Keratinocyte (primary cell): ENCODE measurements around the gene GRAMD1B. TPM values are rescaled to one million over a fixed set of nuclear protein-coding genes. Genes with fewer than 3 reads are reported as not detected.

Experiments
- DNase-seq: peaks from one replicate; pipeline ENCODE4 v3.0.0-alpha.2; 2011; ENCODE audit warnings: low read depth, missing footprints, low spot score
- FAIRE-seq: peaks from 2 replicates; lab custom pipeline; 2011; peaks lifted over from hg19 to GRCh38; lab: Jason Lieb, UNC
- H2AFZ ChIP-seq: 2 replicates; pipeline ENCODE4 v1.6.0; 2012; ENCODE audit warnings: low read length, control low read depth, inconsistent platforms; ENCODE audit not compliant: control insufficient read depth
- H3K27ac ChIP-seq: 2 replicates; pipeline ENCODE4 v1.5.1; 2011; ENCODE audit warnings: low read length; ENCODE audit not compliant: control insufficient read depth, insufficient read depth
- H3K27me3 ChIP-seq: 3 replicates; pipeline ENCODE4 v1.6.0; 2011; ENCODE audit warnings: low read length; ENCODE audit not compliant: control insufficient read depth, insufficient read depth; ENCODE audit errors: extremely low read depth
- H3K36me3 ChIP-seq, 2 experiments: 2 replicates in 1 of 2; 3 replicates in 1 of 2; pipeline ENCODE4 v1.5.1; 2011; ENCODE audit warnings: low read length in 2 of 2, mild to moderate bottlenecking in 1 of 2; ENCODE audit not compliant: control insufficient read depth in 2 of 2, insufficient read depth in 2 of 2; ENCODE audit errors: extremely low read depth in 1 of 2
- H3K4me1 ChIP-seq: 3 replicates; pipeline ENCODE4 v1.5.1; 2011; ENCODE audit warnings: low read length; ENCODE audit not compliant: control insufficient read depth, insufficient read depth; ENCODE audit errors: extremely low read depth
- H3K4me2 ChIP-seq: 3 replicates; pipeline ENCODE4 v1.6.0; 2011; ENCODE audit warnings: low read depth, low read length; ENCODE audit not compliant: control insufficient read depth, insufficient read depth; ENCODE audit errors: extremely low read depth
- H3K4me3 ChIP-seq, 3 experiments: fragments of 200-600 bp in 1 of 3; sonication (generic) in 1 of 3; 2 replicates in 2 of 3; 3 replicates in 1 of 3; pipeline ENCODE4 v1.5.1; 2011 to 2016; ENCODE audit warnings: low read length in 3 of 3, mild to moderate bottlenecking in 3 of 3, control low read depth in 2 of 3, inconsistent platforms in 1 of 3, low read depth in 1 of 3, mixed read lengths in 1 of 3, mixed run types in 1 of 3, moderate library complexity in 1 of 3; ENCODE audit not compliant: control insufficient read depth in 2 of 3, insufficient read depth in 2 of 3; ENCODE audit errors: extremely low read depth in 1 of 3
- H3K79me2 ChIP-seq: 2 replicates; pipeline ENCODE4 v1.6.0; 2012; ENCODE audit warnings: low read length; ENCODE audit not compliant: control insufficient read depth, insufficient read depth
- H3K9ac ChIP-seq: 3 replicates; pipeline ENCODE4 v1.6.0; 2011; ENCODE audit warnings: low read length; ENCODE audit not compliant: control insufficient read depth, insufficient read depth; ENCODE audit errors: extremely low read depth
- H3K9me1 ChIP-seq: 3 replicates; pipeline ENCODE4 v1.6.0; 2011; ENCODE audit warnings: low read length; ENCODE audit not compliant: control insufficient read depth, insufficient read depth; ENCODE audit errors: extremely low read depth
- H3K9me3 ChIP-seq: 2 replicates; pipeline ENCODE4 v1.5.1; 2012; ENCODE audit warnings: low read depth, low read length; ENCODE audit not compliant: control insufficient read depth
- H4K20me1 ChIP-seq: 3 replicates; pipeline ENCODE4 v1.6.0; 2011; ENCODE audit warnings: low read length; ENCODE audit not compliant: control insufficient read depth, insufficient read depth; ENCODE audit errors: extremely low read depth
- CTCF ChIP-seq, 3 experiments: IDR thresholded peaks in 1 of 3; conservative IDR thresholded peaks in 1 of 3; optimal IDR thresholded peaks in 1 of 3; 2 replicates in 2 of 3; 3 replicates in 1 of 3; pipeline versions ENCODE3 to v1.5.1; 2011; ENCODE audit warnings: low read length in 3 of 3, mild to moderate bottlenecking in 3 of 3, moderate library complexity in 2 of 3, control low read depth in 1 of 3, inconsistent platforms in 1 of 3; ENCODE audit not compliant: insufficient read depth in 2 of 3; ENCODE audit errors: extremely low read depth in 1 of 3
- EZH2 ChIP-seq: IDR thresholded peaks from one replicate; pipeline ENCODE4 v1.6.1; 2012; ENCODE audit warnings: inconsistent platforms, mild to moderate bottlenecking, low read length, moderate library complexity
- dilution Hi-C: fragments of 300-500 bp; cut with MboI; formaldehyde crosslinking; loops from one replicate; pipeline ENCODE4 v1.7.0; 2020; ENCODE audit warnings: low sequenced_read_pairs; ENCODE audit not compliant: extremely low pct_ligation_motif_present
- polyA plus RNA-seq, 5 experiments: library from polyadenylated mRNA; depleted of rRNA in 3 of 5; stranded (reverse) in 3 of 5; stranded (forward) in 1 of 5; unstranded in 1 of 5; fragments of >200 nt; gene quantifications; 1 replicate in 1 of 5; 2 replicates in 3 of 5; 3 replicates in 1 of 5; pipeline versions ENCODE4 v1.2.1 to v1.2.3, GENCODE V29; 2011 to 2012; ENCODE audit warnings: missing spikeins in 2 of 5, low read depth in 1 of 5, low replicate concordance in 1 of 5

GRAMD1B gene
- polyA plus RNA-seq, 1 donor (not counting 4 experiments of a cell fraction or from before 2014, with no cell fraction given) = 0.04 TPM

- DNase-seq (no peak), FAIRE-seq (no peak)
- Histone ChIP-seq H3K27ac (no peak overlapping the region), H4K20me1 (no peaks in the 10 kb centered on the region), H3K27me3 (no peaks in the 10 kb centered on the region), H3K4me1 (no peaks in the 10 kb centered on the region), H2AFZ (no peak overlapping the region), H3K79me2 (no peaks in the 10 kb centered on the region), H3K9ac (no peak overlapping the region), H3K4me3 (no peak overlapping the region), H3K9me3 (no peaks in the 10 kb centered on the region), H3K36me3 (no peaks in the 10 kb centered on the region), H3K9me1 (no peaks in the 10 kb centered on the region), H3K4me2 (no peak overlapping the region)
- no peak for TF ChIP-seq CTCF (optimal IDR thresholded peaks at IDR 0.05 in 1 of 3, IDR thresholded peaks at IDR 0.05 in 1 of 3, conservative IDR thresholded peaks at IDR 0.05 in 1 of 3; ENCODE audit: extremely low read depth in 1 of 3, insufficient read depth in 2 of 3, low read length in 3 of 3)
- no peak for TF ChIP-seq EZH2
- dilution Hi-C loops = no loop called here
These were observed 215.4 kb downstream of the GRAMD1B start for GRCh38 chr11:123645286-123645975.

- Histone ChIP-seq H3K4me2 (no peak overlapping the region), H2AFZ (no peak overlapping the region), H3K9me3 (no peaks in the 10 kb centered on the region), H3K4me1 (no peaks in the 10 kb centered on the region), H3K9me1 (no peaks in the 10 kb centered on the region), H4K20me1 (no peaks in the 10 kb centered on the region), H3K79me2 (no peaks in the 10 kb centered on the region), H3K4me3 (no peak overlapping the region), H3K27me3 (peaks cover 14% of the 10 kb centered on the region), H3K9ac (no peak overlapping the region), H3K36me3 (no peaks in the 10 kb centered on the region), H3K27ac (no peak overlapping the region)
- dilution Hi-C loops = no loop called here
- DNase-seq = no peak
- FAIRE-seq = no peak
- TF ChIP-seq CTCF (optimal IDR thresholded peaks at IDR 0.05 in 1 of 3, IDR thresholded peaks at IDR 0.05 in 1 of 3, conservative IDR thresholded peaks at IDR 0.05 in 1 of 3; ENCODE audit: extremely low read depth in 1 of 3, insufficient read depth in 2 of 3, low read length in 3 of 3) (no peak), EZH2 (no peak)
These were observed 220.8 kb downstream of the GRAMD1B start for GRCh38 chr11:123650901-123651300.
